Mononuclear cell (primary cell): ENCODE measurements around the gene TROAP. TPM values are rescaled to one million over a fixed set of nuclear protein-coding genes. Genes with fewer than 3 reads are reported as not detected.
"Not testable (repeated sequence)": the region's sequence is repeated elsewhere in the genome, so short reads cannot be mapped to it uniquely, and the experiment has no call there.

Experiments
- H3K27me3 ChIP-seq: 2 replicates; pipeline ENCODE4 v1.6.0; 2011; ENCODE audit warnings: low read length, control low read depth; ENCODE audit not compliant: insufficient read depth
- H3K4me1 ChIP-seq: 2 replicates; pipeline ENCODE4 v1.5.1; 2011; ENCODE audit warnings: mild to moderate bottlenecking, low read length, control low read depth; ENCODE audit not compliant: insufficient read depth
- H3K4me3 ChIP-seq: 2 replicates; pipeline ENCODE4 v1.5.1; 2011; ENCODE audit warnings: mild to moderate bottlenecking, low read length, moderate library complexity
- H3K9me3 ChIP-seq: 2 replicates; pipeline ENCODE4 v1.5.1; 2011; ENCODE audit warnings: low read depth, mild to moderate bottlenecking, control low read depth, low read length
- total RNA-seq: library from RNA; depleted of rRNA; stranded (reverse); fragments of >200 nt; gene quantifications from one replicate; pipeline ENCODE4 v1.2.3, GENCODE V29; 2012

The TROAP gene
- total RNA-seq, 1 donor: 0.31 TPM

- no peak overlapping the region for H3K4me3 ChIP-seq
- no peaks in the 10 kb centered on the region for H3K4me1 ChIP-seq
- H3K9me3 ChIP-seq: no peaks in the 10 kb centered on the region
- H3K27me3 ChIP-seq: peaks cover 15% of the 10 kb centered on the region
These were observed 13.7 kb upstream of the TROAP start for GRCh38 chr12:49309386-49309785.

GRCh38 chr12:49310451-49311000 lies 12.5 kb upstream of the TROAP start:
- H3K27me3 ChIP-seq: peaks cover 15% of the 10 kb centered on the region

GRCh38 chr12:49314811-49315210 lies 8.2 kb upstream of the TROAP start:
- H3K9me3 ChIP-seq: no peaks in the 10 kb centered on the region
- no peaks in the 10 kb centered on the region for H3K4me1 ChIP-seq
- H3K4me3 ChIP-seq: no peak overlapping the region
- H3K27me3 ChIP-seq: no peaks in the 10 kb centered on the region

More at GRCh38 chr12:49310451-49311000, 12.5 kb upstream of the TROAP start:
- H3K9me3 ChIP-seq, H3K4me1 ChIP-seq, H3K4me3 ChIP-seq: not testable (repeated sequence)

- not testable (repeated sequence) for H3K4me3 ChIP-seq, H3K4me1 ChIP-seq, H3K27me3 ChIP-seq, H3K9me3 ChIP-seq
These were observed 5.9 kb upstream of the TROAP start for GRCh38 chr12:49317118-49317517.

GRCh38 chr12:49320411-49321103 lies 2.5 kb upstream of the TROAP start:
- H3K4me1 ChIP-seq: peaks cover 18% of the 10 kb centered on the region
- H3K4me3 ChIP-seq, H3K27me3 ChIP-seq, H3K9me3 ChIP-seq: not testable (repeated sequence)

GRCh38 chr12:49322367-49322707 lies 718 bp upstream of the TROAP start:
- H3K27me3 ChIP-seq: no peaks in the 10 kb centered on the region
- H3K4me3 ChIP-seq: peak overlapping the region; percentile 78
- peaks cover 18% of the 10 kb centered on the region for H3K4me1 ChIP-seq
- no peaks in the 10 kb centered on the region for H3K9me3 ChIP-seq

- peaks cover 18% of the 10 kb centered on the region for H3K4me1 ChIP-seq
- H3K4me3 ChIP-seq: peak overlapping the region; percentile 78
- H3K9me3 ChIP-seq: no peaks in the 10 kb centered on the region
- no peaks in the 10 kb centered on the region for H3K27me3 ChIP-seq
These were observed 556 bp downstream of the TROAP start for GRCh38 chr12:49323524-49324097.

GRCh38 chr12:49325606-49326005 lies 2.6 kb downstream of the TROAP start:
- Histone ChIP-seq H3K4me1 (peaks cover 18% of the 10 kb centered on the region), H3K9me3 (no peaks in the 10 kb centered on the region), H3K4me3 (no peak overlapping the region), H3K27me3 (no peaks in the 10 kb centered on the region)

- no peak overlapping the region for H3K4me3 ChIP-seq
- no peaks in the 10 kb centered on the region for H3K9me3 ChIP-seq
- H3K27me3 ChIP-seq: peaks cover 6% of the 10 kb centered on the region
- H3K4me1 ChIP-seq: peaks cover 13% of the 10 kb centered on the region
These were observed 4.3 kb downstream of the TROAP start for GRCh38 chr12:49327368-49327767.

- H3K4me1 ChIP-seq: peaks cover 11% of the 10 kb centered on the region
- peaks cover 9% of the 10 kb centered on the region for H3K27me3 ChIP-seq
- H3K9me3 ChIP-seq: no peaks in the 10 kb centered on the region
- H3K4me3 ChIP-seq: no peak overlapping the region
These were observed 4.8 kb downstream of the TROAP start for GRCh38 chr12:49327887-49328286.

- peaks cover 8% of the 10 kb centered on the region for H3K4me1 ChIP-seq
- no peaks in the 10 kb centered on the region for H3K9me3 ChIP-seq
These were observed 5.8 kb downstream of the TROAP start for GRCh38 chr12:49328816-49329215.

GRCh38 chr12:49330032-49330619 lies 7.1 kb downstream of the TROAP start:
- peaks cover 31% of the 10 kb centered on the region for H3K27me3 ChIP-seq
- H3K4me3 ChIP-seq: no peak overlapping the region

More at GRCh38 chr12:49328816-49329215, 5.8 kb downstream of the TROAP start:
- no peak overlapping the region for H3K4me3 ChIP-seq
- H3K27me3 ChIP-seq: peaks cover 18% of the 10 kb centered on the region

GRCh38 chr12:49330631-49331379 lies 7.8 kb downstream of the TROAP start:
- Histone ChIP-seq H3K27me3 (peaks cover 37% of the 10 kb centered on the region), H3K4me3 (no peak overlapping the region)

More at GRCh38 chr12:49330032-49330619, 7.1 kb downstream of the TROAP start:
- peaks cover 4% of the 10 kb centered on the region for H3K4me1 ChIP-seq
- no peaks in the 10 kb centered on the region for H3K9me3 ChIP-seq

GRCh38 chr12:49331380-49332222 lies 8.5 kb downstream of the TROAP start:
- Histone ChIP-seq H3K9me3 (no peaks in the 10 kb centered on the region), H3K4me1 (peaks cover 12% of the 10 kb centered on the region), H3K4me3 (no peak overlapping the region), H3K27me3 (peaks cover 45% of the 10 kb centered on the region)

More at GRCh38 chr12:49330631-49331379, 7.8 kb downstream of the TROAP start:
- H3K9me3 ChIP-seq: no peaks in the 10 kb centered on the region
- H3K4me1 ChIP-seq: peaks cover 4% of the 10 kb centered on the region
